Measurements from ENCODE around the gene HECW1.

The HECW1 gene

GRCh38 chr7:43318188-43318770, 205.8 kb downstream of the HECW1 start:
- TF ChIP-seq PKNOX1 (IDR thresholded peaks at IDR 0.05) (no peak), ELF4 (IDR thresholded peaks at IDR 0.05) (no peak), TARDBP (IDR thresholded peaks at IDR 0.05) (no peak), SUZ12 (IDR thresholded peaks at IDR 0.05) (no peak), L3MBTL2 (conservative IDR thresholded peaks at IDR 0.05) (no peak), ARNT (IDR thresholded peaks at IDR 0.05) (no peak)
- DNase-seq (ENCODE audit: extremely low spot score): no peak
- ChIA-PET CTCF (no interaction called here), POLR2A (no interaction called here)

GRCh38 chr7:43325595-43325994, 213.1 kb downstream of the HECW1 start:
- ChIA-PET CTCF (no interaction called here), POLR2A (no interaction called here)
- TF ChIP-seq NFRKB (IDR thresholded peaks at IDR 0.05): no peak
- no peak for TF ChIP-seq HDGF (IDR thresholded peaks at IDR 0.05; ENCODE audit: borderline replicate concordance)
- no peak for DNase-seq (ENCODE audit: extremely low spot score)

- TF ChIP-seq PKNOX1 (IDR thresholded peaks at IDR 0.05): no peak
- no peak for TF ChIP-seq FOXM1 (IDR thresholded peaks at IDR 0.05; ENCODE audit: borderline replicate concordance)
- no peak for TF ChIP-seq FOXA1 (IDR thresholded peaks at IDR 0.05)
- TF ChIP-seq LEF1 (IDR thresholded peaks at IDR 0.05; ENCODE audit: borderline replicate concordance): no peak
- TF ChIP-seq ARNT (IDR thresholded peaks at IDR 0.05): no peak
- no peak for TF ChIP-seq TARDBP (IDR thresholded peaks at IDR 0.05)
- TF ChIP-seq L3MBTL2 (conservative IDR thresholded peaks at IDR 0.05): no peak
- TF ChIP-seq ELF4 (IDR thresholded peaks at IDR 0.05): no peak
- no peak for TF ChIP-seq HDGF (IDR thresholded peaks at IDR 0.05; ENCODE audit: borderline replicate concordance)
- no peak for TF ChIP-seq NFRKB (IDR thresholded peaks at IDR 0.05)
- TF ChIP-seq BHLHE40 (IDR thresholded peaks at IDR 0.05; ENCODE audit: borderline replicate concordance): no peak
- no peak for TF ChIP-seq SUZ12 (IDR thresholded peaks at IDR 0.05)
- no peak for TF ChIP-seq ZNF384 (IDR thresholded peaks at IDR 0.05)
- TF ChIP-seq FOXK2 (IDR thresholded peaks at IDR 0.05): no peak
- TF ChIP-seq SP1 (IDR thresholded peaks at IDR 0.05): no peak
- TF ChIP-seq CTBP1 (IDR thresholded peaks at IDR 0.05; ENCODE audit: borderline replicate concordance): no peak
- POLR2A ChIA-PET: no interaction called here
- CTCF ChIA-PET: no interaction called here
- DNase-seq (ENCODE audit: extremely low spot score): no peak
These were observed 215.9 kb downstream of the HECW1 start for GRCh38 chr7:43328336-43328735.

- ChIA-PET POLR2A (no interaction called here), CTCF (no interaction called here)
- no peak for DNase-seq (ENCODE audit: extremely low spot score)
- TF ChIP-seq NFRKB (IDR thresholded peaks at IDR 0.05): no peak
- no peak for TF ChIP-seq ELF4 (IDR thresholded peaks at IDR 0.05)
- TF ChIP-seq FOXM1 (IDR thresholded peaks at IDR 0.05; ENCODE audit: borderline replicate concordance): no peak
These were observed 216.4 kb downstream of the HECW1 start for GRCh38 chr7:43328785-43329380.

- ChIA-PET POLR2A (no interaction called here), CTCF (no interaction called here)
- TF ChIP-seq BHLHE40 (IDR thresholded peaks at IDR 0.05; ENCODE audit: borderline replicate concordance) (no peak), CTBP1 (IDR thresholded peaks at IDR 0.05; ENCODE audit: borderline replicate concordance) (no peak), HDGF (IDR thresholded peaks at IDR 0.05; ENCODE audit: borderline replicate concordance) (no peak), LEF1 (IDR thresholded peaks at IDR 0.05; ENCODE audit: borderline replicate concordance) (no peak), NFRKB (IDR thresholded peaks at IDR 0.05) (no peak), FOXM1 (IDR thresholded peaks at IDR 0.05; ENCODE audit: borderline replicate concordance) (no peak), SUZ12 (IDR thresholded peaks at IDR 0.05) (no peak), TARDBP (IDR thresholded peaks at IDR 0.05) (no peak), ZNF384 (IDR thresholded peaks at IDR 0.05) (no peak), FOXK2 (IDR thresholded peaks at IDR 0.05) (no peak), ARNT (IDR thresholded peaks at IDR 0.05) (no peak), PKNOX1 (IDR thresholded peaks at IDR 0.05) (no peak), L3MBTL2 (conservative IDR thresholded peaks at IDR 0.05) (no peak), ELF4 (IDR thresholded peaks at IDR 0.05) (no peak)
- DNase-seq (ENCODE audit: extremely low spot score): no peak
These were observed 219.8 kb downstream of the HECW1 start for GRCh38 chr7:43332193-43332796.

GRCh38 chr7:43337191-43337590, 224.7 kb downstream of the HECW1 start:
- DNase-seq (ENCODE audit: extremely low spot score): no peak
- ChIA-PET POLR2A (no interaction called here), CTCF (no interaction called here)
- no peak for TF ChIP-seq NFRKB (IDR thresholded peaks at IDR 0.05)
- TF ChIP-seq FOXK2 (IDR thresholded peaks at IDR 0.05): no peak
- no peak for TF ChIP-seq LEF1 (IDR thresholded peaks at IDR 0.05; ENCODE audit: borderline replicate concordance)
- no peak for TF ChIP-seq PKNOX1 (IDR thresholded peaks at IDR 0.05)
- TF ChIP-seq SP1 (IDR thresholded peaks at IDR 0.05): no peak
- no peak for TF ChIP-seq ELF4 (IDR thresholded peaks at IDR 0.05)
- no peak for TF ChIP-seq HDGF (IDR thresholded peaks at IDR 0.05; ENCODE audit: borderline replicate concordance)
- no peak for TF ChIP-seq ARNT (IDR thresholded peaks at IDR 0.05)
- TF ChIP-seq ZNF384 (IDR thresholded peaks at IDR 0.05): no peak
- no peak for TF ChIP-seq SUZ12 (IDR thresholded peaks at IDR 0.05)
- no peak for TF ChIP-seq L3MBTL2 (conservative IDR thresholded peaks at IDR 0.05)
- no peak for TF ChIP-seq FOXM1 (IDR thresholded peaks at IDR 0.05; ENCODE audit: borderline replicate concordance)
- TF ChIP-seq TARDBP (IDR thresholded peaks at IDR 0.05): no peak
- TF ChIP-seq CTBP1 (IDR thresholded peaks at IDR 0.05; ENCODE audit: borderline replicate concordance): no peak
- no peak for TF ChIP-seq BHLHE40 (IDR thresholded peaks at IDR 0.05; ENCODE audit: borderline replicate concordance)
- no peak for TF ChIP-seq FOXA1 (IDR thresholded peaks at IDR 0.05)

Measured in HEK293T (cell line).